ENCODE results near the gene REV1. TPM values are rescaled to one million over a fixed set of nuclear protein-coding genes. Genes with fewer than 3 reads are reported as not detected.

The REV1 gene
- total RNA-seq, 1 donor from 2014 or later: 14.3 TPM

DNA sequence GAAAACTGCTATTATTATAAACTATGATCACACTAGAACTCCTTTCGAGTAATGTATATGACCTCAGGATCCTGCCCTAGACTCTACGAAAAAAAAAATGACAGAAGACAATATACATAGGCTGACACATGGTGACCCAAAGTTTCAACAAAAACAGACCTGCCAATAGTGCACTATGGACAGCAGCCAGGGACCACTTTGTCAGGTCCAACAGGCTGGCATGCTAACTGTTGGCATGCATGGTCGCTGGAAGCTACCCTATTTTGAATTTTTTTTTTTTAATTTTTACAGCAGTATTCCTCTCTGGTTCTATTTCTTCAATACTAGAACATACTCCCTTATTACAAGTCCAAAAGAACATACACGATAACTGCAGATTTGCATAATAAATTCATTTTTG, 38.1 kb downstream of the REV1 start:
- ATAC-seq (no peak), DNase-seq (ENCODE audit: low spot score) (no peak)

DNA sequence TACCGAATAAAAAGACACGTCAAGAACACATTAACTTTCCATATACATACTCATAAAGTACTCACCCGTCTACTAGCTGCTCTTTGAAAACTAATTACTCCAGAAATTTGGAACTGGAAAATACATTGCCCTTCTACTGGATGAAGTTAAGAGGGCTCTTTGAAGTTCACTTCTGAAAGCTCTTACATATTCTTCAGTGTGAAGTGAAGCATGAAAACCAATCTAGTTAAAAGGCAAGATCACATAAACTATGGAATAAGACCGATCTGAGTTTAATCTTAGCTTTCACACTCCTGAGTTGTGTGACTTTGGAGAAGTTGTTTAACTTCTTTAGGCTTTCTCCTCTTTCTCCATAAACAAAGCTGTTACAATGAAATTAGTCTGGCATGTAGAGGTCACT, 38.5 kb downstream of the REV1 start:
- no peak for ATAC-seq
- no peak for DNase-seq (ENCODE audit: low spot score)

DNA sequence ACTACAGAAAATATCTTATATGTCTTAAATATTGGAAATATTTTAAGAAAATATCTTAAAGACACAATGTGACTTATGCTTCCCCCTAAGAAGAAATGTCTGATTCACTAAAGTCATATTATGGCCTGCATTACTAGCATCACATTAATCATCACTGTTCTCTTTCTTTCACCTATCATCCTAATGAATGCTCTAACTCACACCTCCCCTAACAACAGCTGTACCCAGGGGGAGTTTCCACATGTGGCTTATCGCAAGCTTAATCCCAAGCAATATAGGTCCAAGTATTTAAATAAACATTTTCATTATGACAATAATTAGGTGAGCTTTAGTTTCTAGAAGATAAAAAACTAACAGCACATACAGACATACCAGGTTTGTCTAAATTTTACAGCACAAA, 39.6 kb downstream of the REV1 start:
- no peak for ATAC-seq
- no peak for DNase-seq (ENCODE audit: low spot score)

DNA sequence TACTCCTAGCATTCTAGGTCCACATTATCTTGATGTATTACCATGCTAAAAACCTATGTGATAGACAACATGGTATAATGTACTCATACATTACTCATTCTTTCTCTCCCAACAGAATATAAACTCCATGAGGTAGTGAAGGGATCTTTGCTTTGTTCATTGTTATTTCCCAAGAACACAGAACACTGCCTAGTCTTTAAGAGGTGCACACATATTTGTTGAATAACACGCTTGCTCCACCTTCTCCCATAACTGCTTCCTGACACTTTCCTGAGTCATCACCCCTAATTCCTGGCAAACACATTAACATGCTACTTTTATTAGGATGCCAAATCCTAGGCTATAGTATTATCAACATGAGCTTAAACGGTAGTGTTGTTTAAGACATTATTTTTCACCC, 41.3 kb downstream of the REV1 start:
- ATAC-seq (no peak), DNase-seq (ENCODE audit: low spot score) (no peak)

DNA sequence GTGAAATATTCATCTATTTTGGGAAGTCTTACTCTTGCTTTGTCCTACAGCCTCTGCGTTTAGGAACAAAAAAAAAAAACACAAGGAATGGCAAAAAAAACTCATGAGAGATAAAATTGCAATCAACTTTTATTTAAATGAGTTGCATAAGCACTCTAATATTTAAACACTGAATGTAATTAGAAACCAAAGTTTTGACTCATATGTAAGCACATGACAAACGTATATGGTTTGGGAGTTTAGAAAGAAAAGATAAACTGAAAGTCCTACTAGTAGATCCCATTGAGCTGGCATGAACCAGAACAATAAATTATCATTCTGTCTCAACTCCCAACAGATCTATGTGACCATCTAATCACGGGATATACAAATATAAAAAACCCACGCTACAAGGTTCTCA, 44.8 kb downstream of the REV1 start:
- no peak for ATAC-seq
- DNase-seq (ENCODE audit: low spot score): no peak

DNA sequence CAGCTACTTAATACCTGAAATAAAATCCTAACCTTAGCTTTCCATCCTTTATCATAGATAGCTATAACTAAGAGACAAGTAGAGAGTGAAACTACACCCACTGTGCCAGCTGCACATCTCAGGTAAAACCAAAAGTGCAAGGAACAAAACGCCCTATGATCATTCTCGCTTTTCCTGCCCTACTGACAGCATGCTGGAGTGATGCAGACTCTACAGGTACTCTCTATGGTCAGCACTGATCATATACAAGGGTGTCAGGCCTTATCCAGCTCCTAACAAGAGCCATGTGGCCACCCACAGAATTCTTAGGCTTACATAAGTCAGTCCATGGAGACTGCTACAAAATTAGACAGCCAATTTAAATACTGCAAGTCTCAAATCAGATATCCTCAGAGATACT, 45.6 kb downstream of the REV1 start:
- no peak for DNase-seq (ENCODE audit: low spot score)
- peak; percentile 31 for ATAC-seq

DNA sequence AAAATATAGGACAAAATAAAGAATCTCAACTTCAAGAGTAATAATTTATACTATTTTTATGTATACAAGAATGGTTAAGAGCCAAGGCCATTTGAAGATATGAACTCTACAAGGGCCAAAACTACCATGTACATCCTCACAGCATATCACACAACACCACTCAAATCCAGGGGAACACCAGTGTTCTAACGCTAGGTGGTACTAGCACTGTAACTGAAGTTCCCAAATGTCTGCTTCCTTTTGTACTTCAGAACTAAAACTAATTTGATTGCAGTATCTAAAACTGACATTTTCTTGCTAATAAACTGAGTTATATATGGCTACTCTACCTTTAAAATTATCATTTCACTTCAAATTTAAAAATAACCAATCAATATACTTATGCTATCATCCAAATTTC, 47.0 kb downstream of the REV1 start:
- ATAC-seq (peak; percentile 68), DNase-seq (ENCODE audit: low spot score) (no peak)

DNA sequence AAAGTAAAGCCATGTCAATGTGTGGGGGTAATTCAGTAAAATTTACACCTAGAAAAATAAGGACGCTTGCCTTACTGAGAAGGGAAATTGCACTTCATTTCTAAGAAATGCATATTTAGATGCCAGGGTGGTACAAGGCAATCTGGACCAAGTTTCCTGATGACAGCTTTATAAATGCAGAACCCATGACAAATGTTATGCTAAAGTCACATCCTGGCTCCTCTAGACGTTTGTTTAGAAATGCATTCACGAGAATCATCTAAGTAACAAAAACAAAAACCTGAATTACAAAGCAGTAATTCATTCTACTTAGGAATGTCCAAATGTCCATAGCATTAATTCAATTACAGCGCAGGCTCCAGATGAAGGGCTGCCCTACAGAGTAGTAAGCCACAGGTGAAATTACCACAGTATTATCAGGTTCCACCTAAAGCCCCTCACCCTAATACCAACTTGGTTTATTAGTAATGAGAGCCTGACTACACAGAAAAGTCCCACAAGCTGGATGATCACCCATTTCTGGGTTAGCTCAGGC, 49.8 kb downstream of the REV1 start:
- no peak for DNase-seq (ENCODE audit: low spot score)
- ATAC-seq: no peak

DNA sequence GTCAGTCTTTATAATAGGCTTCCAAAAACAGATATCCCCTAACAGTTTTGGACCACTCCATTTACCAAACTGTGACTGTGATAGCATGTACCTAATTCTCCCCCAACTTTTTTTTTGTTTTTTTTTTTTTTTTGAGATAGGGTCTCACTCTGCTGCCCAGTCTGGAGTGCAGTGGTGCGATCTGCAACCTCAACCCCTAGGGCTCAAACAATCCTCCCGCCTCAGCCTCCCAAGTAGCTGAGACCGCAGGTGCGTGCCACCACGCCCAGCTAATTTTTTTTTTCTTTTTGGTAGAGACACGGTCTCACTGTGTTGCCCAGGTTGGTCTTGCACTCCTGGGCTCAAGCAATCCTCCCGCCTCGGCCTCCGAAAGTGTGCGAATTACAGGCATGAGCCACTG, 52.9 kb downstream of the REV1 start:
- no peak for DNase-seq (ENCODE audit: low spot score)
- ATAC-seq: no peak

DNA sequence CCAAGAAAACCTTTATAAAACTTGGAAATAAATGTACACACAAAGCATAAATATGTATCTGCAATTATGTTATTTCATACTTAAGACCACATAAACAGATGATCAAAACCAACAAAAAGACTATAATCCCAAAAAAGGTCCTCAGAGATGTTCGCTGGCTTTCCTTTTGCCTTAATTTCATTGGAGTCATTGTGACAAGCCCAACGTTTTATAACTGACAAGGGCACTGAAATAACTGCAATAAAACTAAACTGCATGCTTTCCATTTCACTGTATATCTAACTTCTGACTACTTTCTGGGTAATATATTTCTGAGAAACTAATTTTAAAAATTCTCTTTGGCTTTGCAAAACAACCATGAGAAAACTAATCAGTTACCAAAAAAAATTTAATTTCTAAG, 56.5 kb downstream of the REV1 start:
- ATAC-seq (no peak), DNase-seq (ENCODE audit: low spot score) (no peak)

DNA sequence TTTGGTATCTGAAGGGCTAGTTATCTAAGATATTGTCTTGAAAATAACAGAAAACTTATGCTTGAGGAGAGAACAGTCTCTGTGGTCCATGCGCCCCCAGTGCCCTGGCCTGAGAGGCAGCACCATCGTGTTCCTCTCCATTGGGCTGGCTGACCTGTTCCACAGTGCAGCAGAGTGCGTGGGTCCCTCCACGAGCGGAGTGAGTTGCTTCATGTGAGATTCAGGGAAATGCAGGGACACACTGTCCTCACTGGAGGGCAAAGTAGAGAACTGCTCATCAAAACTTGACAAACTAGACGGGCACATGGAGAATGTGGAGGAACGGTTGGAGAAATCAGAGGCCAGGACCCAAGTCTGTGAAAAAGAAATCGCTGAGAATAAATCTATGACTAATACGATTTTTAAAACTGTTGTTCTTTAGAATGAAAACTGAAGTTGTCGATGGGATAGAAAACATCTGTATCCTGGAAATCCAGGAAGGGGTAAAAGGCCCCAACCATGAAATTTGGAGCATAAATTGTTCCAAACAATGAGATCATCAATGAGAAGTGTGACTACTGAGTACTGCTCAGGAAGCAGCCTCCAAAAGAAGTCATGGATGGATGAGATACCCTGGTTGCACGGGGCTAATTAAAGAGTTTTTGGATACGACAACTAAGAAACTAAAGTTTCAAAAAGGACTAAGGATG, 58.1 kb downstream of the REV1 start:
- ATAC-seq (peak; percentile 19), DNase-seq (ENCODE audit: low spot score) (no peak)

DNA sequence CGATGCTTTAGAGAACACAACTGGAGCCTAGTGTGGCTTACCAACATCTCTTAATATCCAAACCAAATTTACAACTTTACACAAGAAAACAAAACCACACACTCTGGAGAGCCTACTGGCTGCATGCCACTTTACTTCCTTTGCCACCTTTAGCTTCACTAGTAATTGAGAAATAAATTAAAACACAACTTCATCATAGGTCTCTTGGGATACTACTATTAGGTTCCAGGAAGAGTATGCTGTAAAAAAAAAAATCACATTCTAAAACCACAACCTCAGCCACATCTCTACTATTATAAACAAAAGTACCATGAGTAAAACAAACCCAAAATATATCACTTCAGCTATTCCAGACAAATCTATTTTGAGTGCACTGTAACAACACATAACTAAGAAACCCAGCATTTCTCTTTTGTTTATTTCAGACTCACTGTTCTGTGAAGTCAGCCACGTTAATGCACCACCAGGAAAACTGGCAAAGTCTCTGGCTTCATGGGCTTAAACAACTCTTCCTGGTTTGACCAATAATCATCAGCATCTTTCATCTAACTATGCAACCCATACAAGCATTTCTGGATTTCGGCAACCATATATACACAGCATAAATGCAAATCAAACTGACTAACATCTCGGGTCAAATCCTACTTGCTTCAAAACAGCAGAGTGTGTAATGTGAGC, 59.1 kb downstream of the REV1 start:
- DNase-seq (ENCODE audit: low spot score): no peak
- ATAC-seq: no peak

DNA sequence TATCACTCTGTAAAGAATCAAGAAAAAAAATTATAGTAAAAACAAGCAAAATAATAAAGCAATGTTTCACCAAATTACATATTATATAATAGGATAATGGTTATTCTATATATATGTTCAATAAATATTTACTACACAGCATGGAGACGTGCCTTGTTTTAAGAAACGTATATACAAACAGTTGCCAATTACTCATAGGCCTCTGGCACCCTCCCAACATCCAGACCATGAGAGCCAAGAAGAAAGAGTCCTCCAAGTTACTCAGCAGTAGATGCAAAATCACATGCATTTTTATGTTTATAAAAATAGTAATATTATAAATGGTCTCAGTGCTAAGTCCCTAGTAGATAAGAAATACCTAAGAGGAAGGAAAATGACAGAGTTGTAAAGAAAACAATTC, 64.8 kb downstream of the REV1 start:
- DNase-seq (ENCODE audit: low spot score) (no peak), ATAC-seq (no peak)

DNA sequence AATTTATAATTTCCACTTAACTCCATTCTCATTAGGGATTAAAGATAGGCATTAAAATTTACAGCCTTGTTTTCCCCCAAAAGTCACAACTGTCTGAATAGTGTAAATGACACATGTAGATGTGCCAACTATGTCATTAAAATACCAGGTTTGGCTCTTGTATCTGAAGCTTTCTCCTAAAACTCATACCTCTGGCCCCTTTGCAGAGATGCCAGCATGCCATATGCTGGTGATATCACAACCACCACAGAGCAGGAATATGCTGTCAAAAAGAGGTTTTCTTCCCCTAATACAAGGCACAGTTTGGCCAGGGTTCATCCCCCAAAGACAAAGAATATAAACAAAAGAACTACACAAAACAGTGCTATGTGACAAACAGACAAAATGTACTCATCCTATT, 65.4 kb downstream of the REV1 start:
- no peak for ATAC-seq

DNA sequence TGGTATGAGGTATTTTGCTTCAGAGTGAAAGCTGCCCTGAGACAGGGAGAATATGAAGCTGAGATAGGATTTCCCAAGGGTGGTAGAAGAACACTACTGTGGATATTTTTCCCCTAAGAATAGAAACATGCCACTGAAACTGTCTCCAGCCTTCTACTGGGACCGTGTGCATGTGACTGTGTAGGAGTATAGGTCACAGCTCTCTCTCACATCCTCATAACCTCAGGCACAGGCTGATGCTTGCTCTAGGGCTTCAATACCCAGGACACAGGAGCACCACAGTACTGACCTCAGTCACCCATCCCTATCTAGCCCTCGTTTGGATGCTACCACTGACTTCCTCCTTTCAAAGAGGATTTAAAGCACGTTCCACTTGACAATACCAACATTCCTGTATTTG, 67.2 kb downstream of the REV1 start:
- no peak for ATAC-seq
- DNase-seq (ENCODE audit: low spot score): no peak

More for the DNA sequence above, 65.4 kb downstream of the REV1 start:
- no peak for DNase-seq (ENCODE audit: low spot score)

DNA sequence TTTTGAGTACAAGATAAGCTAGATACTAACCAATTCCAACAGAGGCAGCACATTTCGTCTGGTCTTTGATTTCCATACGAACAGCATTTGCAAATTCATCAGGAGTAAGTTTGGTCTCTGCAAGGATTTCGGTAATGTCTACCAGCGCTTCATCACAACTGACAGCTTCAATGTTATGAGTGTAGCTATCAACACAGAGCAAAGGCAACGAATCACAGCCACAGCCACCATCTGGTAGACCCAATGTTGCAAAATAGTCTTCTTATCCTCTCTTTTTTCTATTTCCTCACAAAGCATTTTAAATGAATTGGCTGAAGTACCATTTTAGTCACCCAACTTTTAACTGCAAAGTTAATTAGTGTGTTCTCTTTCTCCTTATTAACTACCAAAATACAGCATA, 68.3 kb downstream of the REV1 start:
- ATAC-seq (no peak), DNase-seq (ENCODE audit: low spot score) (no peak)

DNA sequence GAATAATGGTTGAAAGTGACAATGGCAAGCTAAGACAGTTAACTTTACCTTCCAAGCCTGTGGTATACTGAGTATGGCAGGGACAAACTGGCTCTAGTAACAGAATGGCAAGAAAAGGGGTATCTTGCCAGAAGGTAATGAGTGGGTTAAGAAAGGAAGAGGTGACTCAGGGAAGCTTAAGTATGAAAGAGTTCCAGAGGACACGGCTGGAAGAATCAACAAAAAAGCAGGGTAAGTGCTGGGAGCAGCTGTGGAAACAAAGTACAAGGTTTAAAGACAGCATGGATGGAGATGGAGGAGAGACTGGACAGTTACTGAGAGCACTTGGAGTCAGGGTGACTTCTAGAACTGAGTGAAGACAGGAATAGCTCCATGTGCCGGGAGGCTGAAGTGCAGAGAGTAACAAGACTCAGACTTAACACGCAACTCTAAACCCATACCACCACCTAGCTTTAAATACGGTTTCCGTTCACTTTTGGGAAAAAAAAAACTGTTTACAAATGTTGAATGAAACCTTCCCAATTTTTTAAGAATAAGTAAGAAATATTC, 69.0 kb downstream of the REV1 start:
- ATAC-seq: no peak

DNA sequence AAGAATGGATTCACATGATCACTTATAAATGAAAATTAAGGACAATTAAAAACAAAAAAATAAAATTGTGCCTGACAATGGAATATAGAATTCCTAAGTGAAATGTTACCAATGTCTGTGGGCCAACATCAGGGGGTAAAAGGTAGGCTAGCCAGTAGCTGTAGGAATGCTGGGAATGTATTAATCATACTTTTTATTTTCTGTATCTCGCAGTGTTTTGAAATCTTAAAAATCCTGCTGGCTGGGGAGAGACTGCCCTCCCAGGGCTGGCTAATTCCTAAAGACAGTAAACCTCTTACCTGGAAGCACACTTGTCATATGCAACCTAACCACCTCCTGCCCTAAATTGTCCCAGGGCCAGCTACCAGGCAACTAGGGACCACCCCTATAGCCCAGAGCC, 69.8 kb downstream of the REV1 start:
- DNase-seq (ENCODE audit: low spot score): no peak
- ATAC-seq: no peak

More for the DNA sequence above, 69.0 kb downstream of the REV1 start:
- no peak for DNase-seq (ENCODE audit: low spot score)

DNA sequence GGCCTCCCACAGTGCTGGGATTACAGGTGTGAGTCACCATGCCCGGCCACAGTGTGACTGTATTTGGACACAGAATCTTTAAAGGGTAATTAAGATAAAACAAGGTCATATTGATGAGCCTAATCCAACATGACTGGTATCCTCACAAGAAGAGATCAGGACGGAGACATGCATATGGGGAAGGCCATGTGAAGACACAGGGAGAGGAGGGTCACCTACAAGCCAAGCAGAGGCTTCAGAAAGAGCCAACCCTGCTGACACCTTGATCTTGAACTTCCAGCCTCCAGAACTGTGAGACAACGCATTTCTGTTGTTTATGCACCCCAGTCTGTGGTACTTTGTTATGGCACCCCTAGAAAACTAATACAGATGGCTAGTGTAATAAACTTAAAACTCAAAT, 72.4 kb downstream of the REV1 start:
- DNase-seq (ENCODE audit: low spot score) (no peak), ATAC-seq (no peak)

DNA sequence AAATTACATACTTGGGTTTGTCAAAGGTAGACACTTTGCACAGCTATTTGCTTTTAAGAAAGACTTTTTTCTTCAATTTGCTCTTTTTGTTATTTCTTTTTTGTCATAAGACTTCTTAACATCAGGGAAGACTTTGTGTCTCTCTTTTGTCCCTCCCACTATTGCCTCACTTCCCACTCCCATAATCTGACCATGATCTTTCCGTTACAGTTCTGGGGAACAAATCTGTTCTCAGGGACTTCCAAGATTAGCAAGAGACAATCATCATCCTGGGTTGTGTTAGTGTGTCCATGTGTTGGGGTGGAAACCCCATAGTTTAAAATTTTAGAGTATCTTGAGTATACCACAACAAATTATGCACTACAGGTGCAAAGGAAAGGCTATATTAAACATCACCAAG, 75.3 kb downstream of the REV1 start:
- DNase-seq (ENCODE audit: low spot score) (no peak), ATAC-seq (no peak)

DNA sequence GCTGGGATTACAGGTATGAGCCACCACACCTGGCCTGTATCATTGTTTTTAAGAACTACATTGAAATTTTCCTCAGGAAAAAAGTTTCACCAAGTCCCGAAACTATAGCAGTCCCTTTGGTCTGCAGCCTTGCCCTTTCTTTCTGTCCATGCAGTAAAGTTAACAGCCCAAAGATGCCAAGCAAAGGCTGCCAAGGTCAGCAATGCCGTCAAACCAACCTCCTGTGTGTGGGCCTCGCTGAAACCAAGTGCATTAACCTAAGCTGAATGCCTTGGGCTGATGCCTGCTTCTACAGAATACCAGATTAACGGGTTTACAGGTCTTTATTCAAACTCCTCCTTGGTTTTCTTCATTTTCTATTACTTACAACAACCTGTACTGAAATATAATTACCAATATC, 79.5 kb downstream of the REV1 start:
- ATAC-seq: no peak
- DNase-seq (ENCODE audit: low spot score): no peak

DNA sequence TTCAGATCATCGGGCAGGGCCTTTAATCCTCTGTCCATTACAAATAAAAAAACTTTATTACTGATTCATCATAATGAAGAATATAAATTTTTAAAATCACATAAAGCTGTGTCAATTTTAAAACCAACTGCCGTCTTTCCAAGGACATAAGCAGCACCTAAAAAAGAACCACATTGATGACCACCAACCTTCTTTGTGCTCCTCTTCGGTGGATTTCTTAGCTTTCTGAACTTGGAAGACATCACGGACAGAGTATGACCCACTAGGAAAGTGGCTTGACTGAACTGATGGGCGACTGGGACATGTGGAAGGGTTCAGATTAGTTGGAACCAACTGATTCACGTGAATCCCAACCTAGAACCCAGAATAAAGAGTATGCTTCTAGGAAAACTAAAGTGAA, 83.7 kb downstream of the REV1 start:
- no peak for ATAC-seq

More for the DNA sequence above, 83.7 kb downstream of the REV1 start:
- no peak for DNase-seq (ENCODE audit: low spot score)

Data from left lobe of liver (tissue), 2 donors.